Tibial nerve (tissue), 4 donors: Measurements from ENCODE around the gene FGF9. TPM values are rescaled to one million over a fixed set of nuclear protein-coding genes. Genes with fewer than 3 reads are reported as not detected.

Experiments used
- DNase-seq, 2 donors: peaks; one replicate each; pipeline ENCODE4 v3.0.0-alpha.2; 2019; ENCODE audit warnings: low spot score in 2 of 2
- H3K27ac ChIP-seq, 4 donors: fragments of 200-600 bp; sonication (generic) in 3 of 4; one replicate each; pipeline ENCODE4 v1.5.1; 2017 to 2019; ENCODE audit warnings: mild to moderate bottlenecking in 1 of 4
- H3K27me3 ChIP-seq, 2 donors: fragments of 200-600 bp; sonication (generic) in 1 of 2; one replicate each; pipeline versions ENCODE4 v1.5.1 to v1.6.0; 2017 to 2019
- H3K36me3 ChIP-seq, 3 donors: fragments of 200-600 bp; sonication (generic); one replicate each; pipeline ENCODE4 v1.5.1; 2018 to 2019
- H3K4me1 ChIP-seq, 4 donors: fragments of 200-600 bp; sonication (generic) in 3 of 4; one replicate each; pipeline ENCODE4 v1.5.1; 2017 to 2019
- H3K4me3 ChIP-seq, 4 donors: fragments of 200-600 bp; sonication (generic) in 3 of 4; one replicate each; pipeline ENCODE4 v1.5.1; 2017 to 2019; ENCODE audit warnings: mild to moderate bottlenecking in 1 of 4, moderate library complexity in 1 of 4
- H3K9me3 ChIP-seq, 4 donors: fragments of 200-600 bp; sonication (generic) in 3 of 4; one replicate each; pipeline ENCODE4 v1.5.1; 2017 to 2019
- EP300 ChIP-seq, 2 donors: sonication (generic); formaldehyde crosslinking; IDR thresholded peaks; one replicate each; pipeline ENCODE4 v1.6.1; 2017; ENCODE audit warnings: antibody characterized with exemption in 2 of 2, mild to moderate bottlenecking in 1 of 2
- POLR2A ChIP-seq, 2 donors: fragments of 450-650 bp; IDR thresholded peaks; one replicate each; pipeline ENCODE4 v1.6.1; 2017; ENCODE audit warnings: antibody characterized with exemption in 2 of 2, mild to moderate bottlenecking in 2 of 2, moderate library complexity in 2 of 2
- WGBS, 2 donors: methylation state at CpG; one replicate each; pipeline ENCODE4 v1.1.5; 2018; 5-methylcytosine and 5-hydroxymethylcytosine counted together
- total RNA-seq, 4 donors: library from RNA; depleted of rRNA; stranded (reverse); fragments of >200 nt; gene quantifications; one replicate each; pipeline ENCODE4 v1.1.0, GENCODE V29; 2016
- TF ChIP-seq, protein P1 (sequence below), 5 experiments: fragments of 200-600 bp in 3 of 5; fragments of 450-650 bp in 2 of 5; sonication (generic) in 3 of 5; IDR thresholded peaks; one replicate each; pipeline ENCODE4 v1.5.1; 2016 to 2019; ENCODE audit warnings: antibody characterized with exemption in 5 of 5, mild to moderate bottlenecking in 3 of 5, moderate library complexity in 2 of 5

The FGF9 gene
- total RNA-seq, 4 donors from 2014 or later, result 0.22 to 1.2 (median 1.0) TPM; not detected in 1

DNA sequence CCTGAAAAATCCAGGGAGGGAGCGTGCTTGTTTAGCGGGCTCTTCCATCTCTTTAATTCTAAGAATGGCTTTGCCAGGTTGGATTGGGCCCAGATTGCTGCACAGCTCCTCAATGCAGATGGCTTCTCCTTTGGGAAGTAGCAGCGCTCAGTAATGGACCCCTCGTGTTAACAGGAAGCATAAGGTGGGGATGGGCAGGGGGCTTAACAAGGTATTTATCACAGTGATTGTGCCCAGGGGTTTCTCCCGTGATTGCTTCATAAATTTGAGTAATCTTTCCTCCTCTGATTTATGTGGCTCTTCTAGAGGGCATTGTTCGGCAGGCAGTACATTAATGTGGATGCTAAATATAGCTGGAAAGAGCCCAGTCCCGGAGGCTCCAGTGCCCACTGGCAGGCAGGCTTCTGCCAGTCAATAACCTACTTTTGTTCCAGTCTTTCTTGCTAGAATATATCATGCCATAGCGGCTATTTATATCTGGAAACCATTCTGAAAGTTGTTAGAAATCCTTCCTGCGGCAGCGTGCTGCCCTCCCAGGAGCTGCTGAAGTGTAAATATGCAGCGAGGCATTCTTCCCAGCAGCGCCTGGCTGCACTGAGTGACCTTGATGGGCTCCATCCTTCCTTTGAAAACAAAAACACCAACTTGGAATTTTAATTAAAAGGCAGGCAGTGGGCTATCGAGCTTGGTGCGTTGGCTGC, 65.0 kb downstream of the FGF9 start:
- DNase-seq, result no peak
- no peak overlapping the region for H3K4me3 ChIP-seq
- WGBS, 2 donors, result 21 to 24% methylated on average over 14 of the region's 14 CpGs

DNA sequence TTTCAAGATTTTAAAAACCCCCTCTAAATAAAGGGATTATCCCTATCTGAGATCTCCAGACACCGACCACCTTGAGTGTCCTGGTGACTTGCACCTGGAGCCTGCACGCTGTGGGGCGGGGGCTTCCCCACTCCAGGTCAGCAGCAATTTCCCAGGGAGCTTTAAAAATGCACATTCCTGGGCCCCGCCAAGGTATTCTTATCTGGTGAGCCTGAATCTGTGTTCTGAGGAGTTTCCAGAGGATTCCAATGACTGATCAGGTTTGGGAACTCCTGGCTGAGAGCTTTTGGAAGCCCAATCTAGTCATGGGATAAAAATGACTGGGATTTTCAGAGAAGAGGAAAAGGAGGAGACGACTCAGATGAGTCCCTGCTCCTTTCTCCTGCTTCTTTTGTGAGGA, 66.1 kb downstream of the FGF9 start:
- no peak for TF ChIP-seq POLR2A (IDR thresholded peaks at IDR 0.05)
- TF ChIP-seq, protein P1, sequence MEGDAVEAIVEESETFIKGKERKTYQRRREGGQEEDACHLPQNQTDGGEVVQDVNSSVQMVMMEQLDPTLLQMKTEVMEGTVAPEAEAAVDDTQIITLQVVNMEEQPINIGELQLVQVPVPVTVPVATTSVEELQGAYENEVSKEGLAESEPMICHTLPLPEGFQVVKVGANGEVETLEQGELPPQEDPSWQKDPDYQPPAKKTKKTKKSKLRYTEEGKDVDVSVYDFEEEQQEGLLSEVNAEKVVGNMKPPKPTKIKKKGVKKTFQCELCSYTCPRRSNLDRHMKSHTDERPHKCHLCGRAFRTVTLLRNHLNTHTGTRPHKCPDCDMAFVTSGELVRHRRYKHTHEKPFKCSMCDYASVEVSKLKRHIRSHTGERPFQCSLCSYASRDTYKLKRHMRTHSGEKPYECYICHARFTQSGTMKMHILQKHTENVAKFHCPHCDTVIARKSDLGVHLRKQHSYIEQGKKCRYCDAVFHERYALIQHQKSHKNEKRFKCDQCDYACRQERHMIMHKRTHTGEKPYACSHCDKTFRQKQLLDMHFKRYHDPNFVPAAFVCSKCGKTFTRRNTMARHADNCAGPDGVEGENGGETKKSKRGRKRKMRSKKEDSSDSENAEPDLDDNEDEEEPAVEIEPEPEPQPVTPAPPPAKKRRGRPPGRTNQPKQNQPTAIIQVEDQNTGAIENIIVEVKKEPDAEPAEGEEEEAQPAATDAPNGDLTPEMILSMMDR (IDR thresholded peaks at IDR 0.05), result no peak
- DNase-seq, result no peak
- Histone ChIP-seq H3K27me3 (no peaks in the 10 kb centered on the region), H3K4me1 (peaks cover 0 to 11% (median 0%) of the 10 kb centered on the region in 4 donors), H3K4me3 (no peak overlapping the region), H3K9me3 (peaks cover 0 to 6% (median 0%) of the 10 kb centered on the region in 4 donors), H3K27ac (no peak overlapping the region), H3K36me3 (no peaks in the 10 kb centered on the region)
- 81 to 90% methylated on average over 5 of the region's 5 CpGs for WGBS, 2 donors

More for the DNA sequence above, 65.0 kb downstream of the FGF9 start:
- H3K4me1 ChIP-seq, result peaks cover 0 to 11% (median 0%) of the 10 kb centered on the region in 4 donors
- peaks cover 0 to 9% (median 0%) of the 10 kb centered on the region in 4 donors for H3K9me3 ChIP-seq
- no peaks in the 10 kb centered on the region for H3K36me3 ChIP-seq
- no peak overlapping the region for H3K27ac ChIP-seq
- H3K27me3 ChIP-seq, result no peaks in the 10 kb centered on the region
- TF ChIP-seq, protein P1 (IDR thresholded peaks at IDR 0.05), result no peak
- no peak for TF ChIP-seq POLR2A (IDR thresholded peaks at IDR 0.05)
- TF ChIP-seq EP300 (IDR thresholded peaks at IDR 0.05), result no peak

DNA sequence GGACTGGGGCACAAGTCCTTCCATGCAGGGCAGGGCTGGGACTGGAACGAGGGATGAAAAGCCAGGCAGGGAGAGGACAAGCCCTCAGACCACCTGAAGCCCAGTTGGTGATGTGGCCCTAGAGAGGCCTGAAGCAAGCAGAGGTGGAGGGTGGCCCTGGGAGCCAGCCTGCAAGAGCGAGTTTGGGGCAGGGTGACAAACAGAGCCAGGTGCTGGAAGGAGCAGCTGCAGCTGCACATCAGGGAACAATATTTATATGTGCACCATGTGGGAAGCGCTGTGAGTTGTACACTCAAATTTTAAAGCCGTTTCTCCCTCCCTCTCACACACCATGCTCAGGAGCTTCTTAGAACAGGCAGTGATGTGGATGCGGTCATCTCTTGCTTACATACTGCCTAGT, 67.8 kb downstream of the FGF9 start:
- no peaks in the 10 kb centered on the region for H3K36me3 ChIP-seq
- TF ChIP-seq EP300 (IDR thresholded peaks at IDR 0.05), result no peak
- no peak for TF ChIP-seq POLR2A (IDR thresholded peaks at IDR 0.05)
- TF ChIP-seq, protein P1 (IDR thresholded peaks at IDR 0.05), result no peak
- H3K4me1 ChIP-seq, result peaks cover 0 to 11% (median 0%) of the 10 kb centered on the region in 4 donors
- no peak overlapping the region for H3K27ac ChIP-seq
- no peaks in the 10 kb centered on the region for H3K9me3 ChIP-seq
- DNase-seq, result no peak
- 70 to 75% methylated on average over 5 of the region's 5 CpGs for WGBS, 2 donors
- H3K4me3 ChIP-seq, result no peak overlapping the region
- H3K27me3 ChIP-seq, result no peaks in the 10 kb centered on the region

DNA sequence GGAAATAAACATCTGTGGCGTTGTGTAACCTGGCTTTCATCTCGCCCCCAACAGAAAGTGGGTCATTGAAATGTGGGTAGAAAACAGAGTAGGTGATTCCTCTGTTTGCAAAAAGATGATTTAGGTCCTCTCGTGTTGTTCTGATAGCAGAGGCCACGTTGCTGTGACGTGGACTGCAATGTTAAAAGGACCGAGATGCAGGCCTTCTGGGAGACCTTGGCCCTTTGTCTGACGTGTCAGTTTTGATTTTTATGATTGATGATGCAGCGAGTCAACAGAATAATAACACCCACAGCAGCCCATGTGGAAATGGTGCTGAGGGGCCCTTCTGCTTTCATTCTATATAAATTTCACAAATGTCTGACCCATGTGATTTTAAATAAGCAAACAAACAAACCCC, 68.9 kb downstream of the FGF9 start:
- 49 to 60% methylated on average over 8 of the region's 8 CpGs for WGBS, 2 donors
- no peaks in the 10 kb centered on the region for H3K36me3 ChIP-seq
- DNase-seq, result no peak
- peaks cover 0 to 11% (median 0%) of the 10 kb centered on the region in 4 donors for H3K4me1 ChIP-seq
- no peak overlapping the region for H3K4me3 ChIP-seq
- no peak overlapping the region for H3K27ac ChIP-seq
- no peaks in the 10 kb centered on the region for H3K9me3 ChIP-seq
- no peaks in the 10 kb centered on the region for H3K27me3 ChIP-seq
- TF ChIP-seq POLR2A (IDR thresholded peaks at IDR 0.05) (no peak), EP300 (IDR thresholded peaks at IDR 0.05) (no peak)
- TF ChIP-seq, protein P1 (IDR thresholded peaks at IDR 0.05), result no peak

DNA sequence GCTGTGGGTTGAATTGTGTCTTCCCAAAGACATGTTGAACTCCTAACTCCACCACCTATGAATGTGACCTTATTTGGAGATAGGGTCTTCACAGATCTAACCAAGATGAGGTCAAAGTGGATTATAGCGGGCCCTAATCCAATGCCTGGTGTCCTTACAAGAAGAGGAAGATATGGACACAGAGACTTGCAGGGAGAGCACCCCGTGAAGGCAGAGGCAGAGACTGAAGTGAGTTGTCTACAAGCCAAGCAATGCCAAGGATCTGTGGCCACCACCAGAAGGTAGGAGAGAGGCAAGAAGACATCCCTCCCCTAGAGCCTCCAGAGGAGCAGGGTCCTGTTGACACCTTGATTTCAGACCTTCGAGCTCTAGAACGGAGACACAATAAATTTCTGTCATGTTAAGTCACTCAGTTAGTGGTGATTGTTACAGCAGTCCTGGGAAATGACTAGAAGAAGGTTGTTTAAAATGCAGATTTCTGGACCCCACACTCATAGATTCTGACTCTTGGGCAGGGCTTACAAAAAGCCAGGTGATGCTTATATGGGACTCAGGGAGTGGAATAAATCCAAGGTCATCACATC, 70.6 kb downstream of the FGF9 start:
- no peaks in the 10 kb centered on the region for H3K27me3 ChIP-seq
- DNase-seq, result no peak
- 91 to 93% methylated on average over 4 of the region's 4 CpGs for WGBS, 2 donors
- H3K4me1 ChIP-seq, result peaks cover 0 to 2% (median 0%) of the 10 kb centered on the region in 4 donors
- no peak overlapping the region for H3K27ac ChIP-seq
- TF ChIP-seq, protein P1 (IDR thresholded peaks at IDR 0.05), result no peak
- no peak for TF ChIP-seq EP300 (IDR thresholded peaks at IDR 0.05)
- H3K4me3 ChIP-seq, result no peak overlapping the region
- no peaks in the 10 kb centered on the region for H3K9me3 ChIP-seq
- no peaks in the 10 kb centered on the region for H3K36me3 ChIP-seq
